ENCODE data around the gene EID2. TPM values are rescaled to one million over a fixed set of nuclear protein-coding genes. Genes with fewer than 3 reads are reported as not detected.

EID2 gene
- total and polyA plus RNA-seq, 2 of the 8 experiments (the other 6 are each of a cell fraction or from before 2014, with no cell fraction given), result 7.8 to 29.6 TPM

- DNase-seq (ENCODE audit: low read depth in 1 of 2, low spot score in 2 of 2) (no peak), FAIRE-seq (no peak)
- H3K4ac ChIP-seq (replicated peaks; ENCODE audit: insufficient read length, low read depth, low read length), result no peak overlapping the region
- no peak overlapping the region; the same call in 1 of the 2 replicates for H3K18ac ChIP-seq (ENCODE audit: extremely low read depth, low read length)
- 25% methylated on average over 4 of the region's 6 CpGs; no CpG with 5 or more reads in 1 of the 2 experiments for WGBS, 2 experiments (ENCODE audit: extremely low coverage in 1 of 2, insufficient coverage in 1 of 2, insufficient read length in 1 of 2, insufficient replicate concordance in 2 of 2, low coverage in 1 of 2, low lambda C conversion rate in 2 of 2, missing lambda C conversion rate in 1 of 2)
- H4K91ac ChIP-seq (replicated peaks; ENCODE audit: insufficient read length, low read length), result no peak overlapping the region
- H2BK20ac ChIP-seq (ENCODE audit: low read length), result no peak overlapping the region
- peak overlapping the region; percentile 76 to 95 (median 90) for H3K4me3 ChIP-seq (ENCODE audit: extremely low read depth in 1 of 4, insufficient read depth in 2 of 4, low read depth in 3 of 4, low read length in 4 of 4)
- no peak overlapping the region for H4K5ac ChIP-seq (ENCODE audit: insufficient read length, low read depth, low read length)
- H2AFZ ChIP-seq (ENCODE audit: low read length), result no peak overlapping the region
- ChIA-PET POLR2A (ENCODE audit: partially characterized antibody) (interaction anchor here (1.0 to 4.2 kb wide), 14 partner anchors 9 to 81 kb away, joined by 3 to 24 read pairs (median 6); partner anchors contain the start of genes EID2, EID2B, RPS16 and SUPT5H), CTCF (ENCODE audit: partially characterized antibody) (interaction anchor here (0.9 to 10.7 kb wide), 5 partner anchors 13 to 104 kb away, joined by 3 to 101 read pairs (median 14); partner anchors contain the start of genes EID2B and PLEKHG2)
- no peak overlapping the region for H3K14ac ChIP-seq (ENCODE audit: insufficient read length)
- TF ChIP-seq SUZ12 (IDR thresholded peaks at IDR 0.05; ENCODE audit: low read length) (no peak), SIN3A (conservative IDR thresholded peaks at IDR 0.05 in 1 of 2, IDR thresholded peaks at IDR 0.05 in 1 of 2; ENCODE audit: low read depth in 1 of 2, low read length in 2 of 2) (no peak), TCF12 (IDR thresholded peaks at IDR 0.05; ENCODE audit: low read depth, low read length) (no peak), POLR2A (IDR thresholded peaks at IDR 0.05; ENCODE audit: control extremely low read depth in 1 of 2, low read depth in 2 of 2, low read length in 2 of 2) (no peak), HDAC2 (IDR thresholded peaks at IDR 0.05; ENCODE audit: borderline replicate concordance in 1 of 2, low read depth in 2 of 2, low read length in 2 of 2) (no peak), SP2 (IDR thresholded peaks at IDR 0.05; ENCODE audit: low read length) (no peak), ASH2L (IDR thresholded peaks at IDR 0.05; ENCODE audit: low read length) (no peak), EZH2 (IDR thresholded peaks at IDR 0.05; ENCODE audit: low read depth, low read length, severe bottlenecking) (no peak), KDM5A (IDR thresholded peaks at IDR 0.05; ENCODE audit: low read length) (no peak), USF2 (IDR thresholded peaks at IDR 0.05; ENCODE audit: low read length) (no peak), POLR2AphosphoS5 (IDR thresholded peaks at IDR 0.05; ENCODE audit: low read depth, low read length) (no peak), ZNF274 (IDR thresholded peaks at IDR 0.05; ENCODE audit: borderline replicate concordance, extremely low read depth, low read length) (no peak)
- no peak overlapping the region for H3K56ac ChIP-seq (replicated peaks; ENCODE audit: insufficient read length, low read depth, low read length)
- no peak overlapping the region for H4K8ac ChIP-seq (ENCODE audit: extremely low read depth, insufficient read depth, low read length)
- H3K23ac ChIP-seq (ENCODE audit: insufficient read length), result no peak overlapping the region
- peak overlapping the region; percentile 54 to 77 (median 66); a peak in 6 of 7 replicates for H3K9ac ChIP-seq (replicated peaks in 1 of 4; ENCODE audit: extremely low read depth in 1 of 4, low read depth in 3 of 4, low read length in 3 of 4)
- H3K27ac ChIP-seq (ENCODE audit: low read depth, low read length), result peak overlapping the region; percentile 31; the same call in 1 of the 2 replicates
- H3K4me1 ChIP-seq (replicated peaks in 1 of 4; ENCODE audit: control insufficient read depth in 3 of 4, insufficient read depth in 4 of 4, low read length in 3 of 4), result peaks cover 0 to 11% (median 5%) of the 10 kb centered on the region in 4 experiments; a peak in 6 of 7 replicates
- H3K36me3 ChIP-seq (ENCODE audit: control insufficient read depth in 2 of 4, insufficient read depth in 4 of 4, low read length in 3 of 4), result peaks cover 2 to 9% (median 3%) of the 10 kb centered on the region in 4 experiments; a peak in 3 of 8 replicates
- H3K79me2 ChIP-seq (ENCODE audit: control insufficient read depth in 1 of 2, insufficient read depth in 2 of 2, low read length in 2 of 2), result peaks cover 0 to 7% of the 10 kb centered on the region in 2 experiments; a peak in 3 of 4 replicates
- no peak overlapping the region; the same call in 1 of the 2 replicates for H2AK5ac ChIP-seq (ENCODE audit: low read depth, low read length)
- peaks cover 0 to 2% (median 0%) of the 10 kb centered on the region in 4 experiments; a peak in 3 of 7 replicates for H3K27me3 ChIP-seq (replicated peaks in 1 of 4; ENCODE audit: control insufficient read depth in 3 of 4, extremely low read depth in 1 of 4, insufficient read depth in 3 of 4, low read length in 3 of 4)
- peaks cover 10% of the 10 kb centered on the region; the same call in 1 of the 2 replicates for H3K23me2 ChIP-seq (ENCODE audit: low read depth, low read length)
- H2BK15ac ChIP-seq (ENCODE audit: low read length), result no peak overlapping the region
- no peak overlapping the region for H2BK120ac ChIP-seq (replicated peaks; ENCODE audit: low read depth, low read length)
- H3K4me2 ChIP-seq (ENCODE audit: insufficient read depth in 1 of 2, low read depth in 2 of 2, low read length in 2 of 2), result peak overlapping the region; percentile 56 to 85
- H3K79me1 ChIP-seq (ENCODE audit: low read depth, low read length), result peaks cover 10% of the 10 kb centered on the region
- no peak overlapping the region for H2BK12ac ChIP-seq (ENCODE audit: low read depth, low read length)
- peaks cover 2 to 3% of the 10 kb centered on the region in 2 experiments for H4K20me1 ChIP-seq (replicated peaks in 1 of 2; ENCODE audit: control insufficient read depth in 1 of 2, insufficient read depth in 2 of 2, low read length in 2 of 2)
- H2BK5ac ChIP-seq (ENCODE audit: low read depth, low read length), result no peak overlapping the region
- no peaks in the 10 kb centered on the region for H3K9me3 ChIP-seq (ENCODE audit: insufficient read depth in 2 of 2, low read depth in 1 of 2, low read length in 1 of 2)
Measured at GRCh38 chr19:39516270-39516669, 23.7 kb downstream of the EID2 start.
